Osteocyte (in vitro differentiated cells): ENCODE data around the gene PSD. TPM values are rescaled to one million over a fixed set of nuclear protein-coding genes. Genes with fewer than 3 reads are reported as not detected.

ENCODE experiments used
- DNase-seq: peaks from one replicate; pipeline ENCODE4 v3.0.0; 2021; ENCODE audit warnings: mixed read lengths; ENCODE audit not compliant: unreplicated experiment; ENCODE audit errors: extremely low spot score
- H3K27ac Mint-ChIP-seq: one replicate; pipeline ENCODE4 v1.8.0; 2021; ENCODE audit warnings: mild to moderate bottlenecking, mixed read lengths; ENCODE audit not compliant: unreplicated experiment
- H3K27me3 Mint-ChIP-seq: one replicate; pipeline ENCODE4 v1.8.0; 2021; ENCODE audit warnings: mixed read lengths; ENCODE audit not compliant: unreplicated experiment
- H3K36me3 Mint-ChIP-seq: one replicate; pipeline ENCODE4 v1.8.0; 2021; ENCODE audit warnings: mixed read lengths; ENCODE audit not compliant: unreplicated experiment
- H3K4me1 Mint-ChIP-seq: one replicate; pipeline ENCODE4 v1.8.0; 2021; ENCODE audit warnings: mixed read lengths; ENCODE audit not compliant: unreplicated experiment
- H3K4me3 Mint-ChIP-seq: one replicate; pipeline ENCODE4 v1.8.0; 2021; ENCODE audit warnings: mild to moderate bottlenecking, moderate library complexity, mixed read lengths; ENCODE audit not compliant: unreplicated experiment
- H3K9me3 Mint-ChIP-seq: one replicate; pipeline ENCODE4 v1.8.0; 2021; ENCODE audit warnings: mixed read lengths; ENCODE audit not compliant: unreplicated experiment
- total RNA-seq: library from RNA; stranded (reverse); gene quantifications from 2 replicates; pipeline ENCODE4 v1.2.1, GENCODE V29; 2021
- TF ChIP-seq, protein P1 (sequence below): fragments of 200-600 bp; sonication (generic); IDR thresholded peaks from 2 replicates; pipeline ENCODE4 v1.5.0; 2021; ENCODE audit warnings: antibody characterized with exemption, mild to moderate bottlenecking, moderate library complexity

Gene PSD
- total RNA-seq, 1 donor from 2014 or later = 1.8 TPM

DNA sequence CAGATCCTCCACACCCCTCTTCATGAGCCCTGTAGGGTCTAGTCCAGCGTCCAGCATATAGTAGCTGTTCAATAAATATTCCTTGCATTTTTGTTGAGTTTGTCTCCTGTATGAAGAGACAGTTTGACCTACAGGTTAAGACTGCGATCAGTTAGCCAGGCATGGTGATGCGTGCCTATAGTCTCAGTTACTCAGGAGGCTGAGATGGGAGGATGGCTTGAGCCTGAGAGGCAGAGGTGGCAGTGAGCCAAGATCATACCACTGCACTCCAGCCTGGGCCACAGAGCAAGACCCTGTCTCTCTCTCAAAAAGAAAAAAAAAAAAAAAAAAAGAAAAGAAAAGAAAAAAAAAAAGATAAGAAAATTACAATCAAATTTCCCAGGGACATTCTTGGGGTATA, 18.9 kb upstream of the PSD start:
- Mint-ChIP-seq H3K36me3 (no peaks in the 10 kb centered on the region), H3K9me3 (no peaks in the 10 kb centered on the region), H3K4me3 (no peak overlapping the region), H3K4me1 (peaks cover 12% of the 10 kb centered on the region), H3K27me3 (peaks cover 17% of the 10 kb centered on the region), H3K27ac (no peak overlapping the region)
- TF ChIP-seq, protein P1, sequence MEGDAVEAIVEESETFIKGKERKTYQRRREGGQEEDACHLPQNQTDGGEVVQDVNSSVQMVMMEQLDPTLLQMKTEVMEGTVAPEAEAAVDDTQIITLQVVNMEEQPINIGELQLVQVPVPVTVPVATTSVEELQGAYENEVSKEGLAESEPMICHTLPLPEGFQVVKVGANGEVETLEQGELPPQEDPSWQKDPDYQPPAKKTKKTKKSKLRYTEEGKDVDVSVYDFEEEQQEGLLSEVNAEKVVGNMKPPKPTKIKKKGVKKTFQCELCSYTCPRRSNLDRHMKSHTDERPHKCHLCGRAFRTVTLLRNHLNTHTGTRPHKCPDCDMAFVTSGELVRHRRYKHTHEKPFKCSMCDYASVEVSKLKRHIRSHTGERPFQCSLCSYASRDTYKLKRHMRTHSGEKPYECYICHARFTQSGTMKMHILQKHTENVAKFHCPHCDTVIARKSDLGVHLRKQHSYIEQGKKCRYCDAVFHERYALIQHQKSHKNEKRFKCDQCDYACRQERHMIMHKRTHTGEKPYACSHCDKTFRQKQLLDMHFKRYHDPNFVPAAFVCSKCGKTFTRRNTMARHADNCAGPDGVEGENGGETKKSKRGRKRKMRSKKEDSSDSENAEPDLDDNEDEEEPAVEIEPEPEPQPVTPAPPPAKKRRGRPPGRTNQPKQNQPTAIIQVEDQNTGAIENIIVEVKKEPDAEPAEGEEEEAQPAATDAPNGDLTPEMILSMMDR = no peak
- no peak for DNase-seq

DNA sequence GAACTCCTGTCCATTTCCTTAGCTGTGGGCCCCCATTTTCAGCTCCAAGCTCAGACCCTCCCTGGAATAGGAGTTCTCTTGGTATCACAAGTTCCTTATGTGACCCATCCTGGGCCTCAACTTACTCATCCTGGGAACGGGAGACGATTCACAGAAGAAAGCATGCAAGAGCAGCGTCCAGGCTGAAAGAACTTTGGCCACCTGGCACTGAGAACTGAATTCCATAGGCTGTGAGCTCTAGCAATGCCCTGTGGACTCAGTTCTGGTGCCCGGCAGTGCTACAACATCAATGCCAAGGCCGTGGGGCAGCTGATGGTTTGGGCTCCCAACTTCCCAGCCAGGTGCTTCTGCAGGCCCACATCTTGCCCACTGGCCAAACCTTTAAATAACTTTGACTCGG, 17.7 kb upstream of the PSD start:
- Mint-ChIP-seq H3K4me1 (peaks cover 17% of the 10 kb centered on the region), H3K27ac (no peak overlapping the region), H3K27me3 (peaks cover 13% of the 10 kb centered on the region), H3K36me3 (no peaks in the 10 kb centered on the region), H3K9me3 (no peaks in the 10 kb centered on the region), H3K4me3 (no peak overlapping the region)
- DNase-seq = no peak
- TF ChIP-seq, protein P1 = no peak

DNA sequence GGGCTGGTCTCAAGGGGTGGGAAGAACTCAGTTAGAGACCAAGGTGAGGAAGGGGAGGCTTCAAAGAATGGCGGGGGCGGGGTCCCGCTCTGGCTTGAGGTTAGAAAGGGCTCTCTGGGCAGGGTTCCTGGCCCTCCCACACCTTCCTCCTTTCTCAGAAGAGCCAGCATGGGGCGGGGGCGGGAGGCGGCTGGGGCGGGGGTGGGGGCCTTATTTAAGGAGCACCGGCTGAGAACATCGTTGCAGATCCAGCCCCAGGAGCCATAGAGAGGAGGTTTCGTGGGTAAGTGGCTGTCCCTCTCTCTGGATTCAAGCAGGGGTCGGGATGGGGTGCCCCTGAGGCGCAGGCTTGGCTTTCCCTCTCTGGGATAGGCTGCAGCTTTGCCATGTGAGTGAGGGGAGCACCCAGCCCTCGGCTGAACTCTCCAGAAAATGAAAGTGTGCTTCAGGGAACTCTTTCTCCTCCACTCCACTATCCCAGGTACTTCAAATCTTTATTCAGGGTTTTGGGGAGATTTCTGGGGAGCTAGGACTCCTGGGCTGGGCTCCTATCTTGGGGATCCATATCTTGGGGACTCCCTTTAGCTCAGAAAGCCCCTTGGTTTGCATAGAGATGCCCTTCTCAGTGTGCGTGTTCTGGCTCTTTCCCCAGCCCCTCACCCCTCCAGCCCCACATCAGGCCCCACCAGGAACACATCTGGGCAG, 17.1 kb upstream of the PSD start:
- Mint-ChIP-seq H3K27ac (no peak overlapping the region), H3K4me3 (no peak overlapping the region), H3K27me3 (peaks cover 13% of the 10 kb centered on the region)

DNA sequence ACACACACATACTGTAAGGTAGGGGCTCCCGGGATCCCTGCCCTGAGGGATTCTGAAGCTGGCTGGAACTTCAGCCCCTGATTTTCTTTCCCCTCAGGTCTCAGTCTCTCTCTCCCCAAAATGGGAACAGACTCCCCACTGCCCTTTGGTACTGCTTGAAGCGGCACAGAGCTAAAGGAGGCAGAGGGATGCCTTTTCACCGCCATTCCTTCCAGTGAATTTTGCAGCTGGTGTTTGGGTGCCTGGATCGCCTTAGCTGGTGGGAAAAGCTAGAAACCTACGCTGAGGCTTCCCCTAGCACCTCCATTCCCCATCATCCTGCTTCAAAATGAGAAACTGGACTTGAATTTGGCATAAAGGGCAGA, 16.5 kb upstream of the PSD start:
- Mint-ChIP-seq H3K27me3 (peaks cover 13% of the 10 kb centered on the region), H3K4me1 (peaks cover 17% of the 10 kb centered on the region), H3K9me3 (no peaks in the 10 kb centered on the region), H3K36me3 (no peaks in the 10 kb centered on the region), H3K4me3 (no peak overlapping the region), H3K27ac (no peak overlapping the region)
- TF ChIP-seq, protein P1 = no peak
- no peak for DNase-seq

More for the DNA sequence above, 17.1 kb upstream of the PSD start:
- DNase-seq = no peak
- no peaks in the 10 kb centered on the region for H3K36me3 Mint-ChIP-seq
- H3K4me1 Mint-ChIP-seq = peaks cover 17% of the 10 kb centered on the region
- TF ChIP-seq, protein P1 = no peak
- H3K9me3 Mint-ChIP-seq = no peaks in the 10 kb centered on the region

DNA sequence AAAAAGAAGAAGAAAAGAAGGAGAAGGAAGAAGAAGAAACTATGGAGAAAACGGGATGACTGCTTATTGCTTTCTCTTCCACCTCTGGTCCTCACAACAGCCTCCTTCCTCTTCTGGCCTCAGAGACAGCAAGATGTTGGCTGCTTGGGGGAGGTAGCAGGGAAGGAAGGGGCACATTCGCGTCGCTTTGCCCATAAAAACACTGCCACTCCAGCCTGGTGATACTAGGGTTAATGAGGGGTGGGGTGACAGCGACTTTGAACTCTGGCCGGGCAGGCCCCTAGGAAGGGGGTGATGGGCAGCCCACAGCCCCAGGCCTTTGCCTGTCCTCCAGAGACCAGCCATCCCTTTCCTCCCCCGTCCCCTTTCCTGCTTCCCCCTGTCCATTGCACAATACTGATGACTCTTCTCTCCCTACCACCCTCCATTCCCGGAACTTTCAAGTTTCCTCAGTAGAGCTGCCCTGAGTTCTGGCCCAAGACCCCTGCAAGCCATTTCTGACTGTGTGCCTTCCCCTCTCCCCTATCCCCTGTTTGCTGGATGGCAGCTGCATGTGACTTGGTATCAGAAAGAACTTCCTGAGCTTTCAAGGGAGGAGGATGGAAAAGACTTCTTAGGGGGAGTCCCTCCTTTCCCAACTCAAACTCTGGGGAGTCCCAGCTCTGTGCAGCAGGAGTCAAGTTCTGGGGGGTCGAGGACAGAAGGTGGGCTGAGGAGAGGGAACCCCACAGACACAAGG, 16.0 kb upstream of the PSD start:
- Mint-ChIP-seq H3K4me1 (peaks cover 17% of the 10 kb centered on the region), H3K27me3 (peaks cover 13% of the 10 kb centered on the region), H3K27ac (no peak overlapping the region), H3K36me3 (no peaks in the 10 kb centered on the region), H3K9me3 (no peaks in the 10 kb centered on the region), H3K4me3 (no peak overlapping the region)
- DNase-seq = no peak
- TF ChIP-seq, protein P1 = no peak
